ENCODE measurements around the gene ZNF292.
"Not testable (repeated sequence)": the region's sequence is repeated elsewhere in the genome, so short reads cannot be mapped to it uniquely, and the experiment has no call there.

Gene ZNF292

GRCh38 chr6:87164506-87164905 is 9.1 kb downstream of the ZNF292 start:
- no peak for DNase-seq

DNA sequence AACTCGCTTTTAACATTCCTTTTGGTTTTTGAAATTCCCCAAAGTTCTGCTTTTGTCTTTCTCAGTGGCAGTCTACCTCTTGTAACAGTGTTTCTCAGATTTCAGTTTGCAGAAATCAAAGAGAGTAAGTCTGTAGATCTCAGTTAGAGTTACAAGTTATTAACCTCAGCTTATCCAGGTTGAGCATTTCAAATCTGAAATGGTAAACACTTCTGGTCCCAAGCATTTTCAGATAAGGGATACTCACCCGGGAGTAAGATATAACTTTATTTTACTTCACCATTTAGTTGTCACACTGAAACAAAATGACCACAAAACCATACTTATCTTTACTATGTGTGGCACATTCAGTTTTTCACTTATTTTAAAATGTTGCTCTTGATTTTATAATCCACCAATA is 9.8 kb downstream of the ZNF292 start:
- no peak for DNase-seq

- DNase-seq = no peak
These were observed 16.7 kb downstream of the ZNF292 start for GRCh38 chr6:87171938-87172633.

DNA sequence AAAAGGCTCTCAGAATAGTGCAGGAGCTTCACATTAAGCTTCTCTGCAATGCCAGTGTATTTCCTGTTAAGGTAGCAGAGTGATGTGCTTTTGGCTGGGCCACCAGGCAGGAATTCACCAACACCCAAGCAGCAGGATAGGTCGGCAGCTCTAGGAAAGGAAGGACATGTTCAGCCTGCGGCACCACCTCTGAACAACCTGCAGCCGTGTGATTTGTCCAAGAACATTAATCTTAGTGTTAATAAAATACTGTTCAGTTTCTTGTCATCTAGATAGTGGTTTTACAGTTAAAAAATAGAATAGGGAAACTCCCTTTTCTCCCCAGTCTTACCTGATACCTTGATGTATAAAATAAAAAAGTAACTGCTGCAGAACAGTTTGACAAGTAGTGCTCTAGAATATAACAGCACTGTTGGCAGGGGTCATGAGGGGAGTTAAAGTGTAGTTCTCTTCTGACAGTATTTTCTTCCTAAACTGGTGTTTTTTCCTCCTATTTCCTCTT is 18.8 kb downstream of the ZNF292 start:
- DNase-seq = no peak

- no peak for DNase-seq
These were observed 21.1 kb downstream of the ZNF292 start for GRCh38 chr6:87176493-87176892.

GRCh38 chr6:87180105-87180728 is 24.9 kb downstream of the ZNF292 start:
- DNase-seq = no peak

DNA sequence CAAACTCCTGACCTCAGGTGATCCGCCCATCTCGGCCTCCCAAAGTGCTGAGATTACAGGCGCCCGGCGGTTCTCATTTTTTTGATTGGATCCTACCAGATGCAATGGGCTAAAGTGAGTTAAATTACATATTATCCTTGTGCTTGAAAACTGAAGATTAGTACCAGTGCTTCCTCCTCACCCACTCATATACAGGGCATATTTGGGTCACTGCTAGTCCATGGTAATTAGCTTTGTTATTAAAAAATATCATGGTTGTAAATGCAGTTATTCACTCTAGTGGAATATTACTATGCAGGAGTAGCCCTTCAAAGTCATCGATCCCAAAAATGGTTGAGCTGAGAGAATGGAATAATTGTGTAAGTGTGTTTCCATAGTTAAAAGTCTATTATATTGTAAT is 26.5 kb downstream of the ZNF292 start:
- no peak for DNase-seq

GRCh38 chr6:87182321-87182720 is 27.0 kb downstream of the ZNF292 start:
- DNase-seq = no peak

DNA sequence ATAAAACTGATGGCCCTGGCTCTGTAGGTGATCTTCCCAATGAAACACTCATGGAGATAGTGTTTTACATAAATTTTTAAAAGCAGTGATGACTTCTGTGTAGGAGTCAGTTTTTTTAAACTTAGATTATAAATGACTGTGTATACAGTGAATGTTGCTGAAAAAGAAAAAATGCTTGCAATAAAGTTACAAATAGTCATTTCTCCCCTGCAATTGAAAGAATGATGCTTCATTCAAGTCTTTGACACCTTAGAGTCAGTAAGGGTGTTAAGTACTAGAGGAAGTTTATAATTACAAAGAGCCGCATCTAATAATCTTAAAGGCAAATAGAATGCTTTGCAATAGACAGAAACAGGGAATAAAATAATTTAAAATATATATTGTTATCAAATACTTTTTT is 27.6 kb downstream of the ZNF292 start:
- DNase-seq = no peak

GRCh38 chr6:87183687-87184086 is 28.3 kb downstream of the ZNF292 start:
- no peak for DNase-seq

DNA sequence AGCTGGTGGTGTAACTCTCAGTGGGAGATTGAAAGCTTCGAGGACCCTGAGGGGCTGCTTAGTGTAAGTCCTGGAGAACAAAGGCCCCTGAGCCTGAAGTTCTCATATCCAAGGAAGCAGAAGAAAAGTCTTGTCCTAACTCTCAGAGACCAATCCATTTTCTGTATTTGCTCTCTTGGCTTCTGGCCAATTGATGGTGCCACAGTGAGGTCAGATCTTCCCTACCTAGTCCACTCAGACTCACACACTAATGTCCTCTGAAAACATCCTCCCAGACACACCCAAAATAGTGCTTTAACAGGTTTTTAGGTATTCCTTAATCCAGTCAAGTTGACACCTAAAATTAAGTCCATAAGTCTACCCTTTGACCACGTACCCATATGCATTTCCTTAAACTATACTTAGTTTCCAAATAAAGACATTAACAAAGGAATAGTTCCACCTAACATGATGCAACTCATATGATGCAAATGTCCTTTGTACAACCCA is 29.4 kb downstream of the ZNF292 start:
- DNase-seq = no peak

GRCh38 chr6:87196275-87196842 is 41.0 kb downstream of the ZNF292 start:
- peak; percentile 2 for DNase-seq

DNA sequence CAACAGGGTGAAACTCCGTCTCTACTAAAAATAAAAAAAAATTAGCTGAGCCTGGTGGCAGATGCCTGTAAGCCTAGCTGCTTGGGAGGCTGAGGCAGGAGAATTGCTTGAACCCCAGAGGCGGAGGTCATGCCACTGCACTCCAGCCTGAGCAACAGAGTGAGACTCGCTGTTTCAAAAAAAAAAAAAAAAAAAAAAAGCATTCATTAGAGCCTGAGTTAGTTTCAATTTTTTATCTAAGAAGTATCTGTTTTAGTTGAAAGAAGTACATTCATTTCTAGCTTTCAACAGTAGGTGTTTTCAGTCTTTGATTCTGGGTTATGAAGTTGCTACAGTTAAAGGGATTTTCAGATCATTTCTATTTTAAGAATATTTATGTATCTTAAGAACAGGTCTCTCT is 42.2 kb downstream of the ZNF292 start:
- DNase-seq = no peak

GRCh38 chr6:87198022-87198810 is 42.9 kb downstream of the ZNF292 start:
- DNase-seq = not testable (repeated sequence)

- no peak for DNase-seq
These were observed 44.4 kb downstream of the ZNF292 start for GRCh38 chr6:87199787-87200186.

- DNase-seq = peak; percentile 59
These were observed 45.3 kb downstream of the ZNF292 start for GRCh38 chr6:87200469-87201175.

GRCh38 chr6:87203448-87204023 is 48.2 kb downstream of the ZNF292 start:
- DNase-seq = no peak

- no peak for DNase-seq
These were observed 54.4 kb downstream of the ZNF292 start for GRCh38 chr6:87209812-87210211.

- DNase-seq = no peak
These were observed 55.6 kb downstream of the ZNF292 start for GRCh38 chr6:87210979-87211378.

- no peak for DNase-seq
These were observed 57.2 kb downstream of the ZNF292 start for GRCh38 chr6:87212596-87212995.

DNA sequence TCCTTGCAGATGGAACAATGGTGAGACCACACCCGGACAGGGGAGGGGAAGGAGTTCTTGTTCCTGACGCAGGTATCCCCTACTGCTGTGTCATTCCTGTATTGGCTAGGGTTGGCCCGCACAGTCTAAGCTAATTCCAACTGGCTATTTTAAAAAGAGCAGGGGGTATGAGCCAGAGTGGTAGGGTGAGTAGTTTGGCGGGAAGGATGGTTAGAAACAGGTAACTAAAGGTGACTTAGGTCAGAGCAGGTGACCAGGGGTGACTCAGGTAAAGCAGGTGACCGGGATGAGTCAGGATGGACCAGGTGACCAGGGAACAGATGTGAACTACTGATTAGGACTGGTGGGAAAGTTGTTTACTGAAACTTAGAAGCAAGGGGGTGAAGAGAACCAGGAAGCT is 58.0 kb downstream of the ZNF292 start:
- DNase-seq = no peak

DNA sequence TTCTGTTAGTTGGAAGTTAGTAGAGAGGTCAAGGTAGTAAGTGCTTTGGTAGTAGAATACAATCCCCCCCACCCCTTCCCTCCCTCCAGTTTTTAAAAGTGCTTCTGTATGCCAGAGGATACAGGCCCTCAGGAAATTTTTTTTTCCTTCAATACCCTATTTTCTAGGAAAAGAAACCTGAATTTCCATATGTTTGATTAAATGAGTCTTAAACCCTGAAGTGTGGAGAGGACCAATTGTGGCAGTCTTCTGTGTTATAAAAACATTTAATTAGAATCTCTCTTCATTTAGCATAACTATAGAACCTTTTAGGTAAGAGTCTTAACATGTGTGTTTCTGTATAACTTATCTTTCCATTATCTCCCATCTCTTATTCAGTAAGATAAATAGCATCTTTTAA is 59.5 kb downstream of the ZNF292 start:
- DNase-seq = no peak
